Transverse colon (tissue), 4 donors: ENCODE data around the gene GFRA1. TPM values are rescaled to one million over a fixed set of nuclear protein-coding genes. Genes with fewer than 3 reads are reported as not detected.

ENCODE experiments used
- DNase-seq: peaks from one replicate; pipeline ENCODE4 v3.0.0-alpha.2; 2019
- H3K27ac ChIP-seq, 4 donors: fragments of 200-600 bp; sonication (generic); 2 replicates each; pipeline ENCODE4 v1.5.1; 2016 to 2018; ENCODE audit warnings: inconsistent platforms in 4 of 4
- H3K27me3 ChIP-seq: fragments of 200-600 bp; sonication (generic); 2 replicates; pipeline ENCODE4 v1.5.1; 2017; ENCODE audit warnings: inconsistent platforms
- H3K36me3 ChIP-seq, 4 donors: fragments of 200-600 bp; sonication (generic); 2 replicates each; pipeline ENCODE4 v1.5.1; 2017 to 2019; ENCODE audit warnings: inconsistent platforms in 4 of 4
- H3K4me1 ChIP-seq, 4 donors: fragments of 200-600 bp; sonication (generic); 2 replicates each; pipeline ENCODE4 v1.5.1; 2017 to 2020; ENCODE audit warnings: inconsistent platforms in 4 of 4
- H3K4me3 ChIP-seq, 4 donors: fragments of 200-600 bp; sonication (generic); 1 replicate in 1 of 4; 2 replicates in 3 of 4; pipeline versions ENCODE4 v1.5.1 to v1.6.1; 2017 to 2019; ENCODE audit warnings: inconsistent platforms in 4 of 4
- H3K9me3 ChIP-seq, 2 donors: fragments of 200-600 bp; sonication (generic); 2 replicates each; pipeline ENCODE4 v1.5.1; 2017 to 2019; ENCODE audit warnings: inconsistent platforms in 2 of 2
- EP300 ChIP-seq: sonication (generic); formaldehyde crosslinking; IDR thresholded peaks from one replicate; pipeline ENCODE4 v1.6.1; 2017; ENCODE audit warnings: antibody characterized with exemption, low read depth
- POLR2A ChIP-seq: fragments of 450-650 bp; IDR thresholded peaks from one replicate; pipeline ENCODE4 v1.6.1; 2016; ENCODE audit warnings: antibody characterized with exemption, mild to moderate bottlenecking, moderate library complexity
- POLR2AphosphoS5 ChIP-seq, 3 donors: sonication (generic); formaldehyde crosslinking; IDR thresholded peaks; one replicate each; pipeline ENCODE4 v1.6.1; 2016; ENCODE audit warnings: antibody characterized with exemption in 3 of 3
- WGBS, 2 donors: methylation state at CpG; one replicate each; pipeline ENCODE4 v1.1.5; 2018; ENCODE audit warnings: low coverage in 1 of 2; 5-methylcytosine and 5-hydroxymethylcytosine counted together
- in situ Hi-C, 4 donors: fragments of 200-750 bp; cut with MboI; loops; one replicate each; pipeline versions ENCODE4 v1.15.0 to v1.15.1; 2017; ENCODE audit warnings: low sequenced_read_pairs in 3 of 4, low pct_ligation_motif_present in 1 of 4, low pct_unique_long_range_greater_than_20kb in 1 of 4
- intact Hi-C: fragments of 100-400 bp; cut with DNase I; formaldehyde crosslinking; loops from one replicate; pipeline ENCODE4 v1.15.1; 2023; ENCODE audit warnings: low total_unique reads
- total RNA-seq, 4 donors: library from RNA; depleted of rRNA; stranded (reverse); fragments of >200 nt; gene quantifications; one replicate each; pipeline ENCODE4 v1.1.0, GENCODE V29; 2016
- TF ChIP-seq, protein P1 (sequence below), 5 experiments: fragments of 200-600 bp in 3 of 5; fragments of 450-650 bp in 2 of 5; sonication (generic) in 3 of 5; IDR thresholded peaks; 1 replicate in 2 of 5; 2 replicates in 3 of 5; pipeline ENCODE4 v1.5.1; 2016 to 2017; ENCODE audit warnings: antibody characterized with exemption in 5 of 5, inconsistent platforms in 3 of 5, mild to moderate bottlenecking in 2 of 5, moderate library complexity in 1 of 5

The GFRA1 gene
- total RNA-seq, 4 donors from 2014 or later, result 12.0 to 32.8 (median 17.3) TPM

DNA sequence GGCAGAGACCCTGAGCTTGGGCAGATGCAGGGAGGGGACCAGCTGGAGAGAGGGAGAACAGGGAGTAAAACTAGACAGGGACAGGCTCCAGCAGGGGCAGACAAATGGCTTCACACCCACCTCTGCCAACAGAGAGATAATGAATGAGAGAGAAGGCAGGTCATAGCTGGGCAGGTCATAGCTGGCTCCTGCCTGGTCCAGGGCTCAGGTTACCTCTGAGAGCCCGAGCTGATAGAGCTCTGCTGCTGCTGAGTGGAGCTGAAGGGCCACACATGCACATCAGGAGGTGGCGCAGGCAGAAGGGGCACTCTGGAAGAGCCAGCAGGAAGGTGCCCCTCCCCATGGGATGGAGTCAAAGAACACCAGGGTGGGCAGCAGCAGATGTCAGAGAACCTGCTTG lies 154.2 kb downstream of the GFRA1 start:
- intact Hi-C loops, result no loop called here
- TF ChIP-seq EP300 (no peak), POLR2A (no peak), POLR2AphosphoS5 (IDR thresholded peaks at IDR 0.05) (no peak)
- TF ChIP-seq, protein P1, sequence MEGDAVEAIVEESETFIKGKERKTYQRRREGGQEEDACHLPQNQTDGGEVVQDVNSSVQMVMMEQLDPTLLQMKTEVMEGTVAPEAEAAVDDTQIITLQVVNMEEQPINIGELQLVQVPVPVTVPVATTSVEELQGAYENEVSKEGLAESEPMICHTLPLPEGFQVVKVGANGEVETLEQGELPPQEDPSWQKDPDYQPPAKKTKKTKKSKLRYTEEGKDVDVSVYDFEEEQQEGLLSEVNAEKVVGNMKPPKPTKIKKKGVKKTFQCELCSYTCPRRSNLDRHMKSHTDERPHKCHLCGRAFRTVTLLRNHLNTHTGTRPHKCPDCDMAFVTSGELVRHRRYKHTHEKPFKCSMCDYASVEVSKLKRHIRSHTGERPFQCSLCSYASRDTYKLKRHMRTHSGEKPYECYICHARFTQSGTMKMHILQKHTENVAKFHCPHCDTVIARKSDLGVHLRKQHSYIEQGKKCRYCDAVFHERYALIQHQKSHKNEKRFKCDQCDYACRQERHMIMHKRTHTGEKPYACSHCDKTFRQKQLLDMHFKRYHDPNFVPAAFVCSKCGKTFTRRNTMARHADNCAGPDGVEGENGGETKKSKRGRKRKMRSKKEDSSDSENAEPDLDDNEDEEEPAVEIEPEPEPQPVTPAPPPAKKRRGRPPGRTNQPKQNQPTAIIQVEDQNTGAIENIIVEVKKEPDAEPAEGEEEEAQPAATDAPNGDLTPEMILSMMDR (IDR thresholded peaks at IDR 0.05), result no peak
- Histone ChIP-seq H3K9me3 (no peaks in the 10 kb centered on the region), H3K4me1 (no peaks in the 10 kb centered on the region), H3K36me3 (no peaks in the 10 kb centered on the region), H3K27me3 (no peaks in the 10 kb centered on the region), H3K27ac (no peak overlapping the region), H3K4me3 (no peak overlapping the region)
- 63% methylated on average over 2 of the region's 2 CpGs; no CpG with 5 or more reads in 1 of the 2 donors for WGBS, 2 donors
- DNase-seq, result no peak
- in situ Hi-C loops, result no loop called here

DNA sequence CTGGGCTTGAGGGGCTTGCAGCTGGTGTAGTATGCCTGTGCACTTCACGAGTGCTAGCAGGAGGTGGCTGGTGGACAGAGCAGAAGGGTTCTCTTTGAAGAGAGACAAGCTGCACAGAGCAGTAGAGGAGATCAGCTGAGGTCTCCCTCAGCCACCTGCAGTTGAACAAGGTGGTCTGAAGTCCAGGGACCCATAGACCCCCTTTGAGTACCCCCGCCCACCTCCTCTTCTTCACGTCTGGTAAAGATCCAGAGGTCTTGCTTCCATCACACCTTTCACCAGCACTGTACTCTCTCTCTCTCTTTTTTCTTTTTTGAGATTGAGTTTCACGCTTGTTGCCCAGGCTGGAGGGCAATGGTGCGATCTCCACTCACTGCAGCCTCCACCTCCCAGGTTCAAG lies 157.2 kb downstream of the GFRA1 start:
- TF ChIP-seq POLR2AphosphoS5 (IDR thresholded peaks at IDR 0.05), result no peak
- TF ChIP-seq POLR2A, result no peak
- TF ChIP-seq, protein P1 (IDR thresholded peaks at IDR 0.05), result no peak
- TF ChIP-seq EP300, result no peak
- in situ Hi-C loops, result no loop called here
- Histone ChIP-seq H3K9me3 (no peaks in the 10 kb centered on the region), H3K36me3 (no peaks in the 10 kb centered on the region), H3K4me3 (no peak overlapping the region), H3K27me3 (no peaks in the 10 kb centered on the region), H3K27ac (no peak overlapping the region), H3K4me1 (no peaks in the 10 kb centered on the region)
- DNase-seq, result no peak
- WGBS, 2 donors, result 77 to 91% methylated on average over 4 to 5 of the region's 5 CpGs
- intact Hi-C loops, result no loop called here

DNA sequence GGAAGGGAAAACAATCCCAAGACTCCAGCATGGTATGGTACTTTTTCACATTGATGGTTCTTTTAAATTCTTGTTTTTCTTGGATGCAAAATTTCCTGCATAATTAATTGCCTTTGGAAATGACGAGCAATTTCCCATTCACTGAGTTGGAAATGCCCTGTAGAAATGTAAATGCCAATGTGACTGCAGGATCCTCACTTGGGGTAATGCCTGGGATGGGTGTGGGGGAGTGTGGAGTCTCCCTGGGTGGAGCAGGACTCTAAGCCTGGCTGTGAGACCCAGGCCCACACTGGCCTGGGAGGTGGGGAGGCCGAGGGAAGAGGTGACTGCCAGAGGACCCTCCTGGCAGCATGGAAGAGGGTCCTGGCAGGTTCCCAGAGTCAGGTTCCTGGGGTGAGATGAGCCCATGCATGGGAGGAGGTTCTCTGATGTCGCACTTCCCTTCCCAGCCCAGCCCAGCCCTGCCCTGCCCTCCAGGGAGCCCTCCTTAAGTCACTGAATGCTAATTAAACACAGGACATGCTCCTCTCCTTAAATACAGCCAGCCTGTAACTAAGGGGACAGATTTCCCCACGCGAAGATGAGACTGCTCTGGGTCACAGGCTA lies 157.9 kb downstream of the GFRA1 start:
- Histone ChIP-seq H3K4me3 (no peak overlapping the region), H3K27me3 (no peaks in the 10 kb centered on the region), H3K27ac (no peak overlapping the region), H3K36me3 (no peaks in the 10 kb centered on the region), H3K4me1 (no peaks in the 10 kb centered on the region), H3K9me3 (no peaks in the 10 kb centered on the region)
- DNase-seq, result no peak
- in situ Hi-C loops (no loop called here), intact Hi-C loops (no loop called here)
- no peak for TF ChIP-seq POLR2AphosphoS5 (IDR thresholded peaks at IDR 0.05)
- WGBS, 2 donors, result 20 to 68% methylated on average over 1 to 5 of the region's 5 CpGs

GRCh38 chr10:116113721-116114501 lies 159.1 kb downstream of the GFRA1 start:
- intact Hi-C loops (no loop called here), in situ Hi-C loops (no loop called here)
- WGBS, 2 donors, result 67 to 86% methylated on average over 4 to 16 of the region's 16 CpGs
- no peaks in the 10 kb centered on the region for H3K4me1 ChIP-seq
- TF ChIP-seq POLR2A (no peak), EP300 (no peak), POLR2AphosphoS5 (IDR thresholded peaks at IDR 0.05) (no peak)
- TF ChIP-seq, protein P1 (IDR thresholded peaks at IDR 0.05), result no peak
- H3K27me3 ChIP-seq, result no peaks in the 10 kb centered on the region
- H3K4me3 ChIP-seq, result no peak overlapping the region
- H3K27ac ChIP-seq, result no peak overlapping the region
- H3K36me3 ChIP-seq, result no peaks in the 10 kb centered on the region
- no peak for DNase-seq
- H3K9me3 ChIP-seq, result no peaks in the 10 kb centered on the region
